ENCODE results near the gene MS4A15.
A peak's percentile ranks its signal among the peaks of the same experiment; 100 is the strongest.

Gene MS4A15

DNA sequence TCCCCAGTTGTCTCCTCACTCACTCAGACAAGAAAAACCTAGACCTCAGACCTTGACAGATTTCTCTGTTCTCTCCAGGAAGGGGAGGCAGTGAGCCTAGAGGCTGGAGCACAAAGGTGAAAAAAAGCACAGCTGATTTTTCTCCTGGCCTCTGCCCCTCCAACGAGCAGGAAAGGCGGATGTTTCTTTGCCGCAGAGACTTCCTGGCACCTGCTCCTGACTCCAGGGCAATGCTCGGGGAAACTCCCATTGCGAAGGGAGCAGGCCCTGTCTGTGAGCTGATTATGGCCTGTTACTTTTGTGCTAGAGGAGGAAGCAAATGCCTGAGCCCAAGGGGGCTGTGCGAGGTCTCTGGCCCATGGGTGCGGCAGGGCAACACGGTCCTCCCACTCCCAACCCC is 53.9 kb downstream of the MS4A15 start:
- no peak for DNase-seq

DNA sequence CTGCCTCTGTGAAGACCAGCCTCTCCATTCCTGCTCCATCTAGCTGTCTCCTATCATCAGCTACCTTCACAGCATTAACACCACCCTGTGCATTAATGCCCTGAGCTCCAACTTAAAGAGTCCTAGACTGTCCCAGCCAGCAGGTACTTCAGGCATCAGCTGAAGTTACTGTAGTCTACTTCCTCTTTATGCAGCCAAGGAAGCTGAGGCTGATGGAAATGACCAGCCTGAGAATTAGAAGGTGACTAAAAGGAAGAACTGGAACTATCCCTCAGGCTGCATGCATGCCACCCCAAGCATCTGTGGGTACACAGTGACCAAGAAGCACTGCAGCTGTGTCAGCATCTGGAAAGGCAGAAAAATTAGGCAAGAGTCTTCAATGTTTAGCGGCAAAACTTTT is 56.7 kb downstream of the MS4A15 start:
- no peak for DNase-seq

DNA sequence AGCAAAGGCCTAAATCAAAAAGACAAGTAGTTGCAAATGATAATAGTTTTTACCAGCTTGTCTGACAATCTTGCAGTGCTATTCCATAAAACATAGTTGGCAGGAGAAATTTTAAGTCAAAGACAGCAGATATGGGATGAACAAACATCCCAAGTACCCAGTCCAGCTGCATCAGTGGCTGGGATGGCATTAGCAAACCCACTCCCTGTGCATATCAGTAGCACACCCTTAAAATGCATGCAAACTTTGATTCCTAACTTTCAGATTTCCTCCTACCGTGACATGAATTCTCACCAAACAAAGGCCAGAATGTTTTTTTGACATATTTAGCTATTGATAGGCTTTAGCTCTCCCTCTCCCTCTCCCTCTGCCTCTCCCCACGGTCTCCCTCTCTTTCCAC is 57.4 kb downstream of the MS4A15 start:
- no peak for DNase-seq

DNA sequence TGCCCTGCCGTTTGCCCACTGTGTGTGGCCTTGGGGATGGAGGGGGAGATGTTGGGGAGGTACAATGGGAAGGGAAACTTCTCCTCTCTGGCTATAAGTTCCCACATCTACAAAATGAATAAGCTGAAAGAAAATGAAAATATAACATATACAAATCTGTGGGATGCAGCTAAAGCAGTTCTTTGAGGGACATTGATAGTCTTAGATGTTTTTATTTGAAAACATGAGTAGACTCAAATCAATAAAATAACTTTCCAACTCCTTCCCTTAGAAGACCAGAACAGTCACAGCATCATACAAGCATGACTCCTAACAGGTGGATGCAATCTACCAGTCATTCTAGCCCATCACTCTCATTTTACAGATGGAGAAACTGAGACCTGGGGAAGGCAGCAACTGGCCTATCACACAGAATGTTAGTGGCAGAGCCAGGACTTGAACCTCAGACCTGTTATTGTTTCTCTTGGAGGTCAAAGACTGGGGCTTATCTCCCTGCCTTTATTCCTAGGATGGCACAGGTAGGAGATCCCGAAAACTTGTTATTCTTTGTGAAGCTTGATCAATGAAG is 60.0 kb downstream of the MS4A15 start:
- DNase-seq: no peak

DNA sequence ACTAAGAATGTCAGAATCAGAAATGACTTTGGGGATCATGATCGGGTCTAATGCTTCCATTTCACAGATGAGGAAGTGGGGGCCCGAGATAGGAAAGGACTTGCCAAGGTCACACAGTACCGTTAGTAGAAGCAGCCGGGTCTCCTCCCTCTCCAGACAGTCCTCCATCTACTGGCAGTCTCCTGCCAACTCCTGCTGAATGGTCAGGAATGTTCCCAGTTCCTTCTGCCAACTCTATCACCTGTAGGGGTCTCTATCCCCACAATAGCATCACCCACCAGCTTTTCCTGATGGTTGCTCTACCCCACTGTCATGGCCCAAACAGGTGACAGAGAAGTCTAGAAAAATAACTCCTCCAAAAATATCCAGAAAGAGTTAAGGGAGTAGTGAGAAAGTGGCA is 61.4 kb downstream of the MS4A15 start:
- DNase-seq: no peak

DNA sequence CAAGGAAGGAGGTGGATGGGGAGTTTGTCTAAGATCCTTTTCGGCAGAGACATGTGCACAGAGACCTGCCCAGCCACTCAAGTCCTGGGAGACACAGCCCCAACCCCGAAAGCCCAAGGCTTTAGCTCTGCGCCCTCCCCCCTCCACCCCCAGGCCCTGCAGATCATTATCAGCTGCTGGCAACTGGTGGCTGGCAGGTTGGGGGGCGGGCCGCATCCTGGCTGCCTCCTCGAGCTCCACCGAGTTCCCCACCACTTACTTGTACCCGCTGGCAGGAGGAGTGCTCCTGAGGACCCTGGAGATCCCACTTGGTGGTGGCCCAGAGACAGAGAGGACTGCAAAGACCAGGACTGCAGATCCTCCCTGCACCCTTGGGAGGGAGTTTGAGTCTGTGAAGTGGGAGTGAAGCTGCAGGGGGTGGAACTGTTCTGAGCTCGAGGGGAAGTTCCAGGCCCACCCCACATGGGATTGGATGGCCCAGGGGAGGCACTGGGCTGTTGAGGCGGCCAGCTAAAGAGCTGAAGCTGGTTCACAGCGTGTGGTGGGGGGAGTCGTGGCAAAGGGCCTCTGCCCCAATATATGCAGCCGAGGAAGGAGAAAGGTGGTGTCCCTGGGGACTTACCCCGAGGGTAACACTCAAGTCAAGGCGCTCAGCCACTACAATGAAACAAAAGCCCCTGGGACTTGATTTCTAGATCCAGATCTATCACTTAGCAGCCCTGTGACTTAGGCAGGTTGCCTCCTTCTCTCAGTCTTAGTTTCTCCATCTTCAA is 65.3 kb downstream of the MS4A15 start:
- no peak for DNase-seq

DNA sequence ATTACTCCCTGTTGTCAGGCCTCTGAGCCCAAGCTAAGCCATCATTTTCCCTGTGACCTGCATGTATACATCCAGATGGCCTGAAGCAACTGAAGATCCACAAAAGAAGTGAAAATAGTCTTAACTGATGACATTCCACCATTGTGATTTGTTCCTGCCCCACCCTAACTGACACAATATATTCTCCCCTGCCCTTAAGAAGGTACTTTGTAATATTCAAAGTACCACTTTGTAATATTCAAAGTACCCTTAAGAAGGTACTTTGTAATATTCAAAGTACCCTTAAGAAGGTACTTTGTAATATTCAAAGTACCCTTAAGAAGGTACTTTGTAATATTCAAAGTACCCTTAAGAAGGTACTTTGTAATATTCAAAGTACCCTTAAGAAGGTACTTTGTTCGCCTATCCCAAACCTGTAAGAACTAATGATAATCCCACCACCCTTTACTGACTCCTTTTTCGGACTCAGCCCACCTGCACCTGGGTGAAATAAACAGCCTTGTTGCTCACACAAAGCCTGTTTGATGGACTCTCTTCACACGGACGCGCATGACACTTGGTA is 67.2 kb downstream of the MS4A15 start:
- peak; percentile 13 to 43 for DNase-seq

DNA sequence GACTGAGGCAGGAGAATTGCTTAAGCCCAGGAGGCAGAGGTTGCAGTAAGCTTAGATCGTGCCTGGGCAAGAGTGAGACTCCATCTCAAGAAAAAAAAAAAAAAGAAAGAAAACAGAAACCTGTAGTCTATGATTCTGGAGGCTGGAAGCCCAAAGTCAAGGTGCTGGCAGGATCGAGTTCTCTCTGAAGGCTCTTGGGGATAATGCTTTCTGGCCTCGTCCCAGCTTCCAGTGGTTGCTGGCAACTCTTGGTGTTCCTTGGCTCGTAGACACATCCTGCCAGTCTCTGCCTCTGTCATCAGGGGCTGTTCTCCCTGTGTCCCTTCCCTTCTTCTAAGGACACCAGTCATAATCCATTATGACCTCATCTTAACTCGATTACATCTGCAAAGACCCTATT is 68.5 kb downstream of the MS4A15 start:
- no peak for DNase-seq

DNA sequence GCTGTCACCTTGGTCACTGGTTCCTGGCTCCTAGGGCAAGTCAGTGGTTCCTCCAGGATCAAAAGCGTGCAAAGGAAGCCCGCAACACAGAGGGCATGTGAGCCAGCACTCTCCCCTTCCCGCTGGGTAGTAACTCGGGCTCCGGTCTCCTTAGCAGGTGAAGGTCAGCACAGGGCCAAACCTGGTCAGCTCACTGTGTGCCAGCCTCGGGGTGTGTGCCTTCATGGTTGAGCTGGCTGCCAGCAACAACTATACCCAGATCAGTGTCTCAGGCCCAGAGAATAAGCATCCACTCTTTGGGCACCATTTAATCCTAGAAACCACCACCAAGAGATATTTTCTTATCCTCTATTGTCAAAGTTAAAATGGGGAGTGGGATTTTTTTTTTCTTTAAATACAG is 69.1 kb downstream of the MS4A15 start:
- DNase-seq: no peak

Data from NCI-H526 (cell line).